GM18867 (cell line): ENCODE results near the gene CHIC2.
A peak's percentile ranks its signal among the peaks of the same experiment; 100 is the strongest.
"Not testable (repeated sequence)": the region's sequence is repeated elsewhere in the genome, so short reads cannot be mapped to it uniquely, and the experiment has no call there.

Experiments used
- ATAC-seq: cut with Tn5 transposase; IDR thresholded peaks from one replicate; pipeline ENCODE4 v1.9.1; 2021; ENCODE audit warnings: mild to moderate bottlenecking, moderate library complexity; ENCODE audit not compliant: unreplicated experiment

CHIC2 gene

DNA sequence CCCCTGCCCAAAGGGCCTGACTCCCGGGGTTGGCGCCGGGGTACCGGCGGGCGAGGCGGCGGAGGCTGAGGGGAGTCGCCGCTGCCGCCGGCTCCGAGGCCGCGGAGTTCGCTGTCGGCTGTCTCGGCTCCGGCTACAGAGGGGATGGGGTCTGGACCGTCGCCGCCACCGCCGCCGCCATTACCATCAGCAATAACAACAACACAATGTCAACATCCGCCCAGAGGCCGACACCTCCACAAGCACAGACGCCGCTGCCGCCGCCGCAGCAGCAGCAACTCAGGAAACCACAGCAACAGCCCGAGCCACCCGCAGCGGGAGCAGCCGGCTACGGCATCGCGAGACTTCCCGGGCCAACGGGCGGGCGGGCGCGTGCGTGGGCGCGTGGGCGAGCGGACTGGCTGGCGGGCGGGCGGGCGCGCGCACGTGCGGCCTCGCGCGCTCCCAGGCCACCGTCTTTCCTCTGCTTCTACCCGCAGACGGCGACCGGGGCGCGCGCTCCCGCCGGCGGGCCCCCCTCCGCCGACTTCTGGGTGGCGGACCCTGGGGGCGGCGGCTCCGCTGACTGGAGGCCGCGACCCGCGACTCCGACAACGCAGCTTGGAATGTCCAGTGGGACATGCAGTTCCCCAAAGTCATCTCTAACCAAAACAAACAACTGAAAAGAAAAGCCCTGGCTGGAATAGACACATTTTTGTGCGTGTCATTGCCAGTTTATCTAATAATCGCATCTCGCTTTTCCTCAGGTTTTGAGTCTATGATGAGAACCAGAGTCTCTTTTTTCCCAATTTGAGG lies at the start of gene CHIC2:
CHIC2 (minus strand) TSS at position 289 of the 795 bp plus-strand sequence. CDS start 305 bp downstream, outside the sequence.
- ATAC-seq, result peak; percentile 96

DNA sequence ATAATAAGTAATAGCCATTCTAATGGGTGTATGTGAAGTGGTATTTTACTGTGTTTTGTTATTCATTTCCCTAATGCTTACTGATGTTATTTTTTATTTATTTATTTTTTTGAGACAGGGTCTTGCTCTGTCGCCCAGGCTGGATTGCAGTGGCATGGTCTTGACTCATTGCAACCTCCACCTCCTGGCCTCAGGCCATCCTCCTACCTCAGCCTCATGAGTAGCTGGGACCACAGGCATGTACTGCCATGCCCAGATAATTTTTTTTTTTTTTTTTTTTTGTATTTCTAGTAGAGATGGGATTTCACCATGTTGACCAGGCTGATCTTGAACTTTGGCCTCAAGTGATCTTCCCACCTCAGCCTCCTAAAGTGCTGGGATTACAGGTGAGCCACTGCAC lies 48.8 kb upstream of the CHIC2 start:
- ATAC-seq, result not testable (repeated sequence)

DNA sequence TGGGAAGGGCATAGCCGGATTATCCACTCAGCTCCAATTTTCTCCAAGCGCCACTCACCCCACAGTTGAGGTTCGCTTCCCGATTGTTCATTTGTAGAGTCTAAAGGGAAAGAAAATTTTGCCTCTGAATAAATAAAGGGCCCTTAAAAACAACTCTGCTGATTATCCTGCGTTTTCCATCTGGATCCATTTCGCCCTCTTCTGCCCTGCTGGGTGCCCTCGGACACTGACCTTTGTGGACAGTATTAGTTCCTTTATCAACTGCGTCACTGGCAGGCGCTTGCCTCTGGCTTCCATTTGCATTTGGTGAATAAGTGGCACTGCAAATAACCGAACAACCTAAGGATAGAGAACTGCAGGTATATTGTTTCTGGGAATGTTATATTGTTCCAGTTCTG lies 45.6 kb upstream of the CHIC2 start:
- no peak for ATAC-seq

DNA sequence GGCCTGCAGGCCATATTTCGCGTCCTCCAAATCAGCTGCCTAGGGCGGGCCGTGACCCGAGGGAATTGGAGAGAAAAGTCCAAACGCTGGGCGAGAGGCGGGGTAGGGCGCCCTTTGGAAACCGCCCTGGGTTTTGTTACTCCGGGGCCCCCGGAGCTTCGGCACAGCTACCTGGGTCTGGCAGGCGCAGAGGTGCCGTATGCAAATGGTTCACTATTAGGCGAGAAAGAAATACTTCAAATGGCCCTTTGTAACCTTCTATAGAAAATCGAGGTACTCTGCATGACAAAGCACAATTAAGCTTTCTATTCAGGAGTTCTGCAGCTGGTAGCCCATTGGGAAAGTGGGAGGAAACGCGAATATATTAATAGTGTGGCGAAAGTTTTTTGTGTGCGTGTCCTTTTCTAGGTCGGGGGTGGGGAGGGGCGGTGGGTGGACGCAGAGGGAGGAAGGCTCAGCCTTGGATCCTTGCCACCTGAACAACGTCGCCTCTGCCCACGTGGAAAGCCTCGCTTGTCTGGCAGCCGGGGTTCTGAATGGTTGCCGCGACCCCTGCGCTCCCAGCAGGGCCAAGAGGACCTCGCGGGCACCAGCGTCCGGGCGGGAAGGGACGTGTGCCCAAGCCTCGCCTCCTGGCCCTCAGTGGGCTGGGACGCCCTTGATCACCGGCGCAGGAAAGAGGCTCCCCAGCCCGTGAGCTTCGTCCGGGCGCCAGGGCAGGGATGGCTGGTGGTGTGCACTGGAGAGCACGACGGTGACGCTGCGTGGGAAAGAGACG lies 45.0 kb upstream of the CHIC2 start:
- ATAC-seq, result no peak

DNA sequence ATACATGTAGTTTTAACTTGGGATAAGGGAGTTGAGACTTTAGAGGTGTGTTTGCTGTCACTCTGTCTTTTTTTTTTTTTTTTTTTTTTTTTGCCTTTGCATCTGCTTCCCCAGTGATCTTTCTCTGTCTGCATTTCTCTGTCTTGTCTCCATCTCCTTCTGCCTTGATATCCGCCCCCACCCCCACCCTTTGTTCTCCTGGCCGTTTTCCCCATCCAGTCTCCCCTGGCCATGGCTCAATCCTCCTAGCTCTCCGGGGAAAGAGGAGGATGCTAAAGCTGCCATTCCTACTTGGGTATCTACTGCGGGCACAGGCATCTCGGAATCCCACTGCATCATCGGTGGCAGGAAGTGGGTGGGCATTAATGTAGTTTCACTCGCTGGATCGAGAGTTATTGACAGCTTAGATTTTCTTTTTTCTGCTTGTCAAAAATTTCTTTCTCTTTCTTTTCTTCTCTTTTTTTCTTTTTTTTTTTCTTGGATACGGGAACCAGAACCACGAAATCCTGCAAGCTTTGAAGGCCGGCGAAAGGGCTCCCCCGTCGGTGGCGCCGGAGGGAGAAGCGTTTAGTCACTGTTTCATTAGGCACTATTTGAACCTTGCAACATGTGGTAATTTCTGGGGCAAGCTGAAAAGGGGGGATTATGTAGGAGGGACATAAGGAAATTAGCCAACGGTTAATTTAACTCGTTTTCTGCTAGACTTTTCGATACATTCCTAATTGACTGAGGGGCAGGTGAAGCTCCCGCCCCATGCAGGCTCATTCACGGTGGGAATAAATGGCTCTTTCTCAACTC lies 43.7 kb upstream of the CHIC2 start:
- no peak for ATAC-seq

DNA sequence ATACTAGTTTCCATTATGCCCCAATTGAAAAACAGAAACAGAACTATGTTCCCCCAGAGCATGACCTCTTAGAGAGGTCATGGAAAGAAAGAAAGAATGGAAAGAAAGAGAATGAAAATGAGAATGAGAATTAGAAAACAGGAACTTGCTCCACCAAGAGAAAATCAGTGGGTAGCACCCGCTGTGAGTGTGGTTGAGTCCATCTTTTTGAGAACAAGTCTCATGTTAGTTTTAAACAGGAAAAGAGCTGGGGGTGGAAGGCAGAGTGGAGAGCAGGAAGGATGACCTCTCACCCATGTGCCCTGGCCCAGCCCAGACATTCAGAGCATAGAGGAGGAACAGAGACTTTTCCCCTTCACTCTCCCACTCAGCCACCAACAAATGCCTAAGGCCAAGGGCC lies 40.5 kb upstream of the CHIC2 start:
- no peak for ATAC-seq

DNA sequence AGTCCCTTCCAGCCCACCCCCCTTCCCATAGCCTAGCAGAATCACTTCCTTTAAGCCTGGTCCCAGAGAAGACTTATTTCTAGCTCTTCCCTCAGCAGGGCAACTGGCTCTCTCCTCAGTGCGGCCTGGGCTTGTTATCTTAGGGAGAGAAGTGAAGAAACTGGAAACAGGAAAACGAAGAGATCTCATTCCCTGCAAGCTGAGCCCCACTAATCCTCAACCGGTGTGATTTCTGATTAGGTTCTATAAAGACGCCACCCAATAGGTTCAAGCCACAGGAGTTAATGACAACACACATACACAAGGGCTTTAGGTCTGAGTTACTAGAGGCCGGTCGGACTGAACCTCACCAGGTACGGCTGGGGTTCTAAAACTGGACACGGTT lies 38.8 kb upstream of the CHIC2 start:
- no peak for ATAC-seq

DNA sequence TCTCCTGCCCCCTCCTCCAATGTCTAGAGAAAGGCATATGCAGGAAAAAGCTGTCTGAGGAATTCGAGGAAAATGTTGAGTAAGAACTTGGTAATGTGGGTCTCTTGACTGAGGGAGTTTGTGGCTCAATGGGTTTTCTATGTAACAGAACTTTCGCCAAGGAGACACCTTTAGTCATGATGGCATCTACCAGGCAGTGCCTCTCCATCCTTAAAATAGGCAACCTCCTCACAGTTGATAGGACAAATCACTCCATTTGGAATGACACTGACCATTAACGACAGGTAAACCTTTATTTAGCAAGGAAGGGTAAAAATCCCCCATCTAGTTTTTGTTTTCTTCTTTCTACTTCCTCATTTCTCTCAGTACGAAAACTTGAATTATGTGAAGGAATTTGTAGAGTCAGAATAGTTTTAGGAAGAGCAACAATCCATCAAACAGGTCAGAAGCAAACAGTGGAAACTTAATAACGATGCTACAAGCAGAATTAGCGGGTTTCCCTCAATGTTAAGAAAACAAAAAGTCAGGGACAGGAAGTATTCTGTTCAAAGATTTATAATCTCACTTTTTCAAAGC lies 38.2 kb upstream of the CHIC2 start:
- ATAC-seq, result no peak

DNA sequence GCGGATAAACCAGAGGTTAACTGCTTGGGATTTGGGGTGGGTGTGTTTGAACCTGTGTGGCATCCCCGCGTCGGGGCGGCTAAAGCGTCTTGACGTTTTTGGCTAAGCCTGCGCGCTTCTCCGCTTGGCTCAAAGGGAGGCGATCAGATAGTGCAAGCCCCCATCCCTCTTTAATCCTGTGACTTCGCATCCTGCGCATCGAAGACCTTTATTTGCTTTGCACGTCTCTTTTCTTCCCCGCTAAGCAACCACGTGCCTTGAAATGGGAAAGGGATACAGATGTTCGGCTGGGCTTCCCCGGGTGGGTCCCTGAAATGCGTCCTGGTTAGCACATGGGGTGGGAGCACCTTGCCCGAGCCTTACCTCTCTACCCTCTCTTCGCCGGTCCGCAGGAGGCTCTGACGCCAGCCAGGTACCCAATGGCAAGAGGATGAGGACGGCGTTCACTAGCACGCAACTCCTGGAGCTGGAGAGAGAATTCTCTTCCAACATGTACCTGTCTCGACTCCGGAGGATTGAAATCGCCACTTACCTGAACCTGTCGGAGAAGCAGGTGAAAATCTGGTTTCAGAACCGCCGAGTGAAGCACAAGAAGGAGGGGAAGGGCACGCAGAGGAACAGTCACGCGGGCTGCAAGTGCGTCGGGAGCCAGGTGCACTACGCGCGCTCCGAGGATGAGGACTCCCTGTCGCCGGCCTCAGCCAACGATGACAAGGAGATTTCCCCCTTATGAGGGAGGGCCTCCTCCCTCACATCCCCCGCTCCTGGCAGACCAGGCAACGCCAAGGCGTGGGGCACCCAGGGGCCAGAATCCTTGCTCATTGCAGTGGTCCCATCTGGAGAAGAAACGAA lies 37.0 kb upstream of the CHIC2 start:
- ATAC-seq, result no peak

DNA sequence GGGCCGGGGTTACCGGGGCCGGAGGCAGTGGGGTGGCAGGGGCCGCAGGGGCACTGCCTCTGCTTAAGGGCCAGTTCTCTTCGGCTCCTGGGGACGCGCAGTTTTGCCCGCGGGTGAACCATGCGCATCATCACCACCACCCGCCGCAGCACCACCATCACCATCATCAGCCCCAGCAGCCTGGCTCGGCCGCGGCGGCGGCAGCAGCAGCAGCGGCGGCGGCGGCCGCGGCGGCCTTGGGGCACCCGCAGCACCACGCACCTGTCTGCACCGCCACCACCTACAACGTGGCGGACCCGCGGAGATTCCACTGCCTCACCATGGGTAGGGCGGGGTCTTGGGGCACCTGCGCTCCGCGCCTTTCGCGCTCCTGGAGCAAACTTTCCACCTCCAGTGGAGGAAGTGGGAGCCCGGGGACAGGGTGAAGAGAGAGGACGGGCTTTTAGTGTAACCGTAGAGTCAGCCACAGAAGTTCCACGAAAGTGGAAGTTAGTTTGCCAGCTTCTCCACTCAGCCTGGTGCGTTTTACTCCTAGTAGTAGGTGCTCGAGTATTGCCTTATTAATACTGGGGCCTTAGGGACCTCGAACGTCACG lies 36.3 kb upstream of the CHIC2 start:
- ATAC-seq, result no peak

DNA sequence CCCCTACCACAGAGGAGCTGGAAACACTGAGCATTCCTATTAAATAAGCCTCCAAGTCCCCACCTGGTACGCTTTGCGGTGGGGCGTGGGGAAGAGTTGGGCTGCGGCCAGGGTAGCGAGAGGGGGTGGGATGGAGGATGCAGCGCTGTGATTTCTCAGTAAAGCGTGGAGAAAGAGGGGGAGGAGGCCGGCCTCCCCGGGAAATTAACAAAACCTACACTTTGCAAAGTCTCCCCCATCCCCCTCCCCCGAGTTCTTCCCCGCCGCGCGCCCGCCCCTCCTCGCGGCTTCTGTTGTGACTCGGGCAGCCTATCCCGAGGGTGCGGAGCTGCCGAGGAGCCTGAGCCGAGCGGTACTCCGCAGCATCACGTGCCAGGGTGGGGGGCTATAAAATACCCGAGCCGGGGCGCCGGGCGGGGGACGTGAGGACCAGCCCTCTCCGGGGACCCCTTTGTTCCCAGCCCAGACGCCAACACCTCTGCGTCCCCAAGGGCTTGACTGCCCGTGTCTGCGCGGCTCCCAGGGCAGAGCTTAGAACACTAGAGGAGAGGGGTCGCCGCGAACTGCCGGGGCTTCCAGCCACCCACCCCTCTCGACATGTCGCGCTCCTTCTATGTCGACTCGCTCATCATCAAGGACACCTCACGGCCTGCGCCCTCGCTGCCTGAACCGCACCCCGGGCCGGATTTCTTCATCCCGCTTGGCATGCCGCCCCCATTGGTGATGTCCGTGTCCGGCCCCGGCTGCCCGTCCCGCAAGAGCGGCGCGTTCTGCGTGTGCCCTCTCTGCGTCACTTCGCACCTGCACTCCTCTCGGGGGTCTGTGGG lies 35.6 kb upstream of the CHIC2 start, which contains the start of gene GSX2:
GSX2 (plus strand) TSS at position 416 of the 827 bp plus-strand sequence; CDS start at position 598, 182 bp downstream.
- ATAC-seq, result no peak

DNA sequence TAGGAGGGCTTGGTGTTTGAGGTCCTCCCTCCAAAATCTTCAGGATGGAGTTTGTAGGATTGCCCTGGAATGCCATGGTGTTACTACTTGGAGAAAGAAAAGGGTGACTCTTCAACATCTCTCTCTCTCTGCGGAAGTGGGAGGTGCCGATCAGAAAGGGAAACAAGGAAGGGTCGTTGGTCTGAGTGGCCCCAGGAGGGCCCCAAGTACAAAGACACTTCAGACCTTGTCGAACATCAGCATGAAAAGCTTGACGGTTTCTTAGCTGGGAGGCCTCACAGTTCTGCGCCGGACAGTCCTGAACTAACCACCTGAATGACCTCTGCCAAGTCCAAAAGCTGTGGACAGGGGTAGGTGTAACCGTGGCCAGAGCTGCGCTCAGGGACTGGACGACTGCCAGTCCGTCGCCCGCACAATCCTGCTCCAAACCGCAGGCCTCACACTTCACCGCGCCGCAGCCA lies 34.9 kb upstream of the CHIC2 start:
- no peak for ATAC-seq

DNA sequence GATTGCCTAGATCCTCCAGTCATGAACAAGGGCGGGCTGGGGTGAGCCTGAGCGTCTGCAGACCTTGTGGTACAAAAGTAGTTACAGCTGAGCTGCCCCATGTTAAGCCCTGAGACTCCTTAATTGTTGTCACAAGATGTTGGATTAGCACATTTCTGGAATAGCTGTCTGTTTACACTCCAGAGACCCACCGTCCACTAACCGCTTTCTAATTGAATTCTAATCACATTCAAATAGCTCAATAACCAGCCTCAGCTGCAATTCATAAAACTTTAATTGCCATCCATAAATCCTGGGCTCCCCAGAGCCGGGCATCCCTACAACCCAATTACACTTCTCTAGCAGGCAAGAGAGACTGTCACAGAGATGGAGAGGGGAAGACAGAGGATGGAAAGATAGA lies 34.0 kb upstream of the CHIC2 start:
- no peak for ATAC-seq

DNA sequence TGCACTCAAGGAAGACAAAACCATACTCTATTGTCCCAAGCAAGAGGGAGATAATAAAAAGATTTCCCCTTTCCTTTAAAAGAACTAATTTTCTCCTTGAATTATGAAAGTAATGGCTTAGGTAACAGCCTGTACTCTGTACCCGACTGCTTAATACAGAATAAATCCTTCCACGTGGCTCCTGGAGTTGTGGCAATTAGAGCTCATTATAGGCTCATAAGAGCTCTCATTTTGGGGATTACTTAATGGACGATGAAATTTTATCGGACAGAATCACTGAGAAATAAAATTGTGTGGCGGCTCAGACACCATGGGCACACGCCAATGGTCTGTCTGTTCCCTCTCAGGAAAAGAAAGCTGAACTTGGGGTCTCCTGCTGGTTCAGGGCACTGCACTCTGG lies 32.7 kb upstream of the CHIC2 start:
- no peak for ATAC-seq

DNA sequence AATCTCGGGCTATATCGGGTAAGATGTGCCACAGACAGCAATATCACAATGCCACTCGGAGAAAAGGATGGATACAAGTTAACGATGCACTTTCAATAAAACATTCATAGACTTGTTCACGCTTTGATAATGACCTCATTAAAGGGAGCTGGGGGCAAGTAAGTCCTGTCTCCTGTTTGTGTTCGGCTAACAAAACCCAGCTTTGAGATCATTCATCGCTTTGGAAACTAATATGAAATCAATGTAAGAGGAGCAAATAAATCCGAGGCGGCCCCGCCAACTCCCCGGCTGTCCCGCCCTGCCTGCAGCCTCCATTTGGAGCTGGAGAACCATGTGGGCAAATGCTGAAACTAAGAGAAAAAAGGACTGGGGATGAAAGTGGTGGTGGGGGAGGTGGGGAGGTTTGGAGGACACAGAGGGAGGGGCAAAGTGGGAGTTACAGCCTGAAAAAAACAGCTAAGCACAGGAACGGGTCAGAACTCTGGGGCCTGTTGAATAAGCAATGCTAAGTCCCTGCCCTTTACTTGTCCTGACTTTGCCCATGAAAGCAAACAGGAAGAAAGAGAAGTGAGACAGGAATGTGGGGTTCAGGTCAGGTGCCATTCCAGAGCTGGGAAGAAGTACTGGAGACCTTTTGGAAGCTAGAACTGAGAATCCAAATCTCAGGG lies 32.0 kb upstream of the CHIC2 start:
- ATAC-seq, result no peak

DNA sequence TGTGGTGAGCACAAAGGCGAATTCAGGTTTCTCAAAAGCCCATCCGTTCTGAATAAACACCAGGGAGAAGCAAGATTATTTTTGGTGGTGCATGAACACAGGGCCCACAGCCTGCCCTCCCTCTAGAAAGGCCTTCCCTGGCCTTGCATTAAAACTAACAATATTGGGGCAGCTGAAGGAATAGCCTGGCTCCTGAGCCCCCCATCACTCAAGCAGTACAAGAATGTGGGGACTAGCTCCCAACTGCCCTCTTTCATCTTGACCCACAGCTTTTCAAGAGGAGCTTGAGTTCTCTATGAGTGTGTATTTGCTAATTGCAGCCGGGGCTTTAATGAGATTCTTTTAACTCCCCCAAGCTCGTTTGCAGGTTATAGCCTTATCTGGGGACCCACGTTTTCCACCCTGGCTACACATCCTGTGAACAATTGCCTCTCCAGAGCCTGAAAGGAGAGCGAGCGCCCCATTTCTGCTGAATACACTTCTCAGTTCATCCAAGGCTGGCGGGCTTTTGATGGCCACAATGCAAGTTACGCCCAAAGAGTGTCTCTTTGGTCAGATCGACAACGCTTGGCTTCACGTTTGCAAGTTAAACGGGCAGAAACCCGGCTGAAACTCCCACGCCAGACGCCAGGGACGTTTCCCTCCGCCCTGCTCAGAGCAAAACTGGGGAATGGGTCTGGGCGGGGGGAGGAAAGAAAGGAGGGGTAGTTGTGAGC lies 30.9 kb upstream of the CHIC2 start:
- ATAC-seq, result no peak

DNA sequence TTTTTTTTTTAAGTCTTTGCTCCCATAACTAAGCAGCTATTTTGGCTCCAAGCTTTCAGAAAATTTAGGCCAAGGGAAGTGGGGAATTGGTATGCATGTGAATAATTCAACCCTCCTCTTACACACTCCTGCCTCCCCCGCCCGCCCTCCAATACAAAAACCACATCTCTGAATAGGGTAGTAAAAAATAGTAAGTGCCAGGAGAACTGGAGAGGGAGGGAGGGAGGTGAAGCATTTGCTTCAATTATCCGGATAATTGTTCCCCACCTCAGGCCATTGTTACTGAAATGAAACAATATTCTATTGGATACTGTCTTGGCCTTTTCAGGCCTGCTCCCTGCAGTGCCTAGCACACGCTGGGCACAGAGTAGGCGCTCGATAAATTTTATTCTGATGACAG lies 30.0 kb upstream of the CHIC2 start:
- ATAC-seq, result no peak
